Spleen (tissue), 11 donors: Measurements from ENCODE around the gene AOAH. TPM values are rescaled to one million over a fixed set of nuclear protein-coding genes. Genes with fewer than 3 reads are reported as not detected.

Experiments used
- DNase-seq: peaks from one replicate; pipeline ENCODE4 v3.0.0-alpha.2; 2020
- H3K27ac ChIP-seq, 8 donors: fragments of 200-600 bp; sonication (generic) in 7 of 8; 1 replicate in 4 of 8; 2 replicates in 4 of 8; pipeline versions ENCODE4 v1.5.0 to v1.8.0; 2016 to 2021; ENCODE audit warnings: inconsistent platforms in 4 of 8, mild to moderate bottlenecking in 4 of 8, moderate library complexity in 1 of 8
- H3K27me3 ChIP-seq, 7 donors: fragments of 200-600 bp; sonication (generic) in 6 of 7; replicated peaks in 1 of 7; 1 replicate in 4 of 7; 2 replicates in 3 of 7; pipeline versions ENCODE4 v1.5.0 to v1.8.0; 2016 to 2021; ENCODE audit warnings: inconsistent platforms in 3 of 7, mild to moderate bottlenecking in 1 of 7
- H3K36me3 ChIP-seq, 6 donors: fragments of 200-600 bp; sonication (generic) in 5 of 6; 1 replicate in 4 of 6; 2 replicates in 2 of 6; pipeline versions ENCODE4 v1.5.0 to v1.8.0; 2016 to 2021; ENCODE audit warnings: inconsistent platforms in 2 of 6
- H3K4me1 ChIP-seq, 6 donors: fragments of 200-600 bp; sonication (generic) in 5 of 6; 1 replicate in 3 of 6; 2 replicates in 3 of 6; pipeline versions ENCODE4 v1.5.0 to v1.8.0; 2016 to 2021; ENCODE audit warnings: inconsistent platforms in 3 of 6
- H3K4me3 ChIP-seq, 8 donors: fragments of 200-600 bp; sonication (generic) in 7 of 8; 1 replicate in 4 of 8; 2 replicates in 4 of 8; pipeline versions ENCODE4 v1.5.0 to v1.8.0; 2016 to 2021; ENCODE audit warnings: inconsistent platforms in 4 of 8, mild to moderate bottlenecking in 4 of 8, moderate library complexity in 2 of 8
- H3K9me3 ChIP-seq, 8 donors: fragments of 200-600 bp; sonication (generic) in 7 of 8; 1 replicate in 4 of 8; 2 replicates in 4 of 8; pipeline versions ENCODE4 v1.5.0 to v1.8.0; 2016 to 2021; ENCODE audit warnings: inconsistent platforms in 4 of 8
- CTCF ChIP-seq, 11 experiments: fragments of 200-600 bp in 7 of 11; fragments of 450-650 bp in 4 of 11; sonication (generic) in 4 of 11; IDR thresholded peaks in 8 of 11; conservative IDR thresholded peaks in 3 of 11; 1 replicate in 7 of 11; 2 replicates in 4 of 11; pipeline versions ENCODE4 v1.4.0 to v1.8.0; 2016 to 2021; ENCODE audit warnings: antibody characterized with exemption in 11 of 11, inconsistent platforms in 4 of 11, mild to moderate bottlenecking in 1 of 11
- POLR2A ChIP-seq, 3 donors: fragments of 450-650 bp; IDR thresholded peaks; one replicate each; pipeline ENCODE4 v1.5.1; 2017; ENCODE audit warnings: antibody characterized with exemption in 3 of 3, mild to moderate bottlenecking in 1 of 3
- POLR2AphosphoS5 ChIP-seq, 3 donors: sonication (generic); formaldehyde crosslinking; IDR thresholded peaks; one replicate each; pipeline ENCODE4 v1.5.1; 2017; ENCODE audit warnings: antibody characterized with exemption in 3 of 3
- WGBS, 5 donors: extraction: QIAGEN DNeasy Blood & Tissue Kit in 3 of 5; methylation state at CpG; one replicate each; pipeline versions ENCODE4 v1.1.5 to v1.1.7; 2013 to 2018; 5-methylcytosine and 5-hydroxymethylcytosine counted together
- intact Hi-C: fragments of 100-400 bp; cut with DNase I; formaldehyde crosslinking; loops from one replicate; pipeline ENCODE4 v1.15.0; 2023; ENCODE audit warnings: low total_unique reads
- polyA plus RNA-seq, 3 donors: library from polyadenylated mRNA; stranded (reverse); fragments of 200-250 nt; gene quantifications; one replicate each; pipeline ENCODE4 v1.2.1, GENCODE V29; 2013
- total RNA-seq, 7 donors: library from RNA; depleted of rRNA in 3 of 7; stranded (reverse); fragments of >200 nt in 3 of 7; fragmentation: NEBNext Ultra II Directional in 4 of 7; extraction: Animal tissue kit (Norgen Biotek cat#: 25700) in 4 of 7; gene quantifications; one replicate each; pipeline versions ENCODE4 v1.1.0 to v1.2.1, GENCODE V29; 2016 to 2021
- donor health status: healthy with polysubstance abuse.
- donor health status: DM: no; HTN: no; CAD: no; lungs with moderate emphysema.
- donor health status: DM: no; HTN: no; CAD: no.
- donor health status: Bipolar disorder and iron deficiency.
- donor health status: healthy.
- donor health status: DM: no; HTN: no; CAD: no.
- donor health status: DM: yes; HTN: yes; CAD: no.

AOAH gene
- total and polyA plus RNA-seq, 10 donors: 30.3 to 316 (median 191) TPM

GRCh38 chr7:36464271-36464670, 260.0 kb downstream of the AOAH start:
- Histone ChIP-seq H3K27ac (no peak overlapping the region), H3K9me3 (peaks cover 0 to 5% (median 0%) of the 10 kb centered on the region in 8 donors), H3K4me3 (no peak overlapping the region), H3K4me1 (no peaks in the 10 kb centered on the region), H3K36me3 (no peaks in the 10 kb centered on the region), H3K27me3 (no peaks in the 10 kb centered on the region)
- intact Hi-C loops: no loop called here
- no peak for DNase-seq
- TF ChIP-seq POLR2A (IDR thresholded peaks at IDR 0.05) (no peak), POLR2AphosphoS5 (IDR thresholded peaks at IDR 0.05) (no peak), CTCF (IDR thresholded peaks at IDR 0.05 in 8 of 11, conservative IDR thresholded peaks at IDR 0.05 in 3 of 11) (no peak)
- 71 to 93% (median 92%) methylated on average over 3 of the region's 3 CpGs for WGBS, 5 donors
